HepG2 (cell line): ENCODE data around the gene DDX6. TPM values are rescaled to one million over a fixed set of nuclear protein-coding genes. Genes with fewer than 3 reads are reported as not detected.

Experiments used
- BRCA1 ChIP-seq: sonication (generic); formaldehyde crosslinking; IDR thresholded peaks from 2 replicates; pipeline ENCODE4 v1.4.0; 2020; ENCODE audit warnings: missing genetic modification reagents
- FOXO1 ChIP-seq: sonication (generic); formaldehyde crosslinking; IDR thresholded peaks from 2 replicates; pipeline ENCODE4 v1.4.0; 2020; ENCODE audit warnings: missing genetic modification reagents
- MED8 ChIP-seq: sonication (generic); formaldehyde crosslinking; IDR thresholded peaks from 2 replicates; pipeline ENCODE4 v1.8.1; 2023; ENCODE audit warnings: mild to moderate bottlenecking, missing genetic modification reagents; ENCODE audit not compliant: insufficient replicate concordance
- PHB2 ChIP-seq: fragments of 450-650 bp; IDR thresholded peaks from 2 replicates; pipeline ENCODE4 v1.6.1; 2018; ENCODE audit not compliant: partially characterized antibody
- XBP1 ChIP-seq: sonication (generic); formaldehyde crosslinking; IDR thresholded peaks from 2 replicates; pipeline ENCODE4 v1.5.0; 2020; ENCODE audit warnings: missing genetic modification reagents
- XRCC5 ChIP-seq: fragments of 200-400 bp; formaldehyde crosslinking; optimal IDR thresholded peaks from 2 replicates; pipeline ENCODE3; 2017; ENCODE audit warnings: mild to moderate bottlenecking, low read length
- ZBTB42 ChIP-seq: sonication (generic); formaldehyde crosslinking; IDR thresholded peaks from 2 replicates; pipeline ENCODE4 v1.5.0; 2020; ENCODE audit warnings: mild to moderate bottlenecking, missing genetic modification reagents
- ZFP90 ChIP-seq: sonication (generic); formaldehyde crosslinking; IDR thresholded peaks from 2 replicates; pipeline ENCODE4 v1.8.0; 2022; ENCODE audit warnings: missing genetic modification reagents, mild to moderate bottlenecking, inconsistent platforms, borderline replicate concordance
- ZKSCAN1 ChIP-seq: fragments of 150-350 bp; IDR thresholded peaks from 2 replicates; pipeline ENCODE4 v1.6.1; 2014; ENCODE audit warnings: low read length
- ZNF337 ChIP-seq: sonication (generic); formaldehyde crosslinking; IDR thresholded peaks from 2 replicates; pipeline ENCODE4 v1.5.1; 2020; ENCODE audit warnings: missing genetic modification reagents, low read depth, mild to moderate bottlenecking, borderline replicate concordance
- polyA plus RNA-seq, 8 experiments: library from polyadenylated mRNA; depleted of rRNA in 3 of 8; stranded (reverse) in 7 of 8; unstranded in 1 of 8; fragments of >200 nt; fragmentation: Illumina TruSeq in 4 of 8; extraction: Trizol in 4 of 8; gene quantifications; 2 replicates each; pipeline versions ENCODE4 v1.2.1 to v1.2.3, GENCODE V29; 2011 to 2016; ENCODE audit warnings: low read depth in 4 of 8, missing spikeins in 1 of 8, mixed read lengths in 1 of 8; ENCODE audit not compliant: insufficient read depth in 1 of 8
- total RNA-seq, 5 experiments: library from RNA; depleted of rRNA; stranded (reverse); fragments of >200 nt; fragmentation: Illumina TruSeq; extraction: Trizol; gene quantifications; 2 replicates each; pipeline ENCODE4 v1.2.3, GENCODE V29; 2016; ENCODE audit warnings: low read depth in 1 of 5
- TF ChIP-seq, protein P1 (sequence below): sonication (generic); formaldehyde crosslinking; IDR thresholded peaks from 2 replicates; pipeline ENCODE4 v1.4.0; 2020; ENCODE audit warnings: mild to moderate bottlenecking, low read depth, missing genetic modification reagents
- TF ChIP-seq, protein P2 (sequence below): sonication (generic); formaldehyde crosslinking; IDR thresholded peaks from 2 replicates; pipeline ENCODE4 v1.4.0; 2020; ENCODE audit warnings: mild to moderate bottlenecking, missing genetic modification reagents
- TF ChIP-seq, protein P3 (sequence below): sonication (generic); formaldehyde crosslinking; IDR thresholded peaks from 2 replicates; pipeline ENCODE4 v1.8.0; 2022; ENCODE audit warnings: mild to moderate bottlenecking, missing genetic modification reagents
- TF ChIP-seq, protein P4 (sequence below): sonication (generic); formaldehyde crosslinking; IDR thresholded peaks from 2 replicates; pipeline ENCODE4 v1.5.0; 2020; ENCODE audit warnings: missing genetic modification reagents, mild to moderate bottlenecking, borderline replicate concordance

The DDX6 gene
- total and polyA plus RNA-seq, 2 of the 13 experiments (the other 11 are each of a cell fraction or from before 2014, with no cell fraction given), result 20.9 to 59.2 TPM

- TF ChIP-seq ZNF337 (peak; percentile 88; the same call in 1 of the 2 replicates), XRCC5 (no peak), PHB2 (no peak), ZFP90 (CRISPR knock-in tag) (0 out of 2 replicates have a peak, but pooled peaks have one; percentile 69), BRCA1 (CRISPR knock-in tag) (no peak; the same call in 1 of the 2 replicates), ZKSCAN1 (no peak), MED8 (CRISPR knock-in tag) (peak; percentile 62), ZBTB42 (CRISPR knock-in tag) (peak; percentile 50; the same call in 1 of the 2 replicates), FOXO1 (CRISPR knock-in tag) (no peak), XBP1 (CRISPR knock-in tag) (no peak)
- TF ChIP-seq, protein P1, sequence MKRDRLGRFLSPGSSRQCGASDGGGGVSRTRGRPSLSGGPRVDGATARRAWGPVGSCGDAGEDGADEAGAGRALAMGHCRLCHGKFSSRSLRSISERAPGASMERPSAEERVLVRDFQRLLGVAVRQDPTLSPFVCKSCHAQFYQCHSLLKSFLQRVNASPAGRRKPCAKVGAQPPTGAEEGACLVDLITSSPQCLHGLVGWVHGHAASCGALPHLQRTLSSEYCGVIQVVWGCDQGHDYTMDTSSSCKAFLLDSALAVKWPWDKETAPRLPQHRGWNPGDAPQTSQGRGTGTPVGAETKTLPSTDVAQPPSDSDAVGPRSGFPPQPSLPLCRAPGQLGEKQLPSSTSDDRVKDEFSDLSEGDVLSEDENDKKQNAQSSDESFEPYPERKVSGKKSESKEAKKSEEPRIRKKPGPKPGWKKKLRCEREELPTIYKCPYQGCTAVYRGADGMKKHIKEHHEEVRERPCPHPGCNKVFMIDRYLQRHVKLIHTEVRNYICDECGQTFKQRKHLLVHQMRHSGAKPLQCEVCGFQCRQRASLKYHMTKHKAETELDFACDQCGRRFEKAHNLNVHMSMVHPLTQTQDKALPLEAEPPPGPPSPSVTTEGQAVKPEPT (CRISPR knock-in tag), result 0 out of 2 replicates have a peak, but pooled peaks have one; percentile 37
- TF ChIP-seq, protein P2, sequence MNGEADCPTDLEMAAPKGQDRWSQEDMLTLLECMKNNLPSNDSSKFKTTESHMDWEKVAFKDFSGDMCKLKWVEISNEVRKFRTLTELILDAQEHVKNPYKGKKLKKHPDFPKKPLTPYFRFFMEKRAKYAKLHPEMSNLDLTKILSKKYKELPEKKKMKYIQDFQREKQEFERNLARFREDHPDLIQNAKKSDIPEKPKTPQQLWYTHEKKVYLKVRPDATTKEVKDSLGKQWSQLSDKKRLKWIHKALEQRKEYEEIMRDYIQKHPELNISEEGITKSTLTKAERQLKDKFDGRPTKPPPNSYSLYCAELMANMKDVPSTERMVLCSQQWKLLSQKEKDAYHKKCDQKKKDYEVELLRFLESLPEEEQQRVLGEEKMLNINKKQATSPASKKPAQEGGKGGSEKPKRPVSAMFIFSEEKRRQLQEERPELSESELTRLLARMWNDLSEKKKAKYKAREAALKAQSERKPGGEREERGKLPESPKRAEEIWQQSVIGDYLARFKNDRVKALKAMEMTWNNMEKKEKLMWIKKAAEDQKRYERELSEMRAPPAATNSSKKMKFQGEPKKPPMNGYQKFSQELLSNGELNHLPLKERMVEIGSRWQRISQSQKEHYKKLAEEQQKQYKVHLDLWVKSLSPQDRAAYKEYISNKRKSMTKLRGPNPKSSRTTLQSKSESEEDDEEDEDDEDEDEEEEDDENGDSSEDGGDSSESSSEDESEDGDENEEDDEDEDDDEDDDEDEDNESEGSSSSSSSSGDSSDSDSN (CRISPR knock-in tag), result peak; percentile 92
- TF ChIP-seq, protein P3, sequence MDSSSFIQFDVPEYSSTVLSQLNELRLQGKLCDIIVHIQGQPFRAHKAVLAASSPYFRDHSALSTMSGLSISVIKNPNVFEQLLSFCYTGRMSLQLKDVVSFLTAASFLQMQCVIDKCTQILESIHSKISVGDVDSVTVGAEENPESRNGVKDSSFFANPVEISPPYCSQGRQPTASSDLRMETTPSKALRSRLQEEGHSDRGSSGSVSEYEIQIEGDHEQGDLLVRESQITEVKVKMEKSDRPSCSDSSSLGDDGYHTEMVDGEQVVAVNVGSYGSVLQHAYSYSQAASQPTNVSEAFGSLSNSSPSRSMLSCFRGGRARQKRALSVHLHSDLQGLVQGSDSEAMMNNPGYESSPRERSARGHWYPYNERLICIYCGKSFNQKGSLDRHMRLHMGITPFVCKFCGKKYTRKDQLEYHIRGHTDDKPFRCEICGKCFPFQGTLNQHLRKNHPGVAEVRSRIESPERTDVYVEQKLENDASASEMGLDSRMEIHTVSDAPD, result 0 out of 2 replicates have a peak, but pooled peaks have one; percentile 32
- TF ChIP-seq, protein P4, sequence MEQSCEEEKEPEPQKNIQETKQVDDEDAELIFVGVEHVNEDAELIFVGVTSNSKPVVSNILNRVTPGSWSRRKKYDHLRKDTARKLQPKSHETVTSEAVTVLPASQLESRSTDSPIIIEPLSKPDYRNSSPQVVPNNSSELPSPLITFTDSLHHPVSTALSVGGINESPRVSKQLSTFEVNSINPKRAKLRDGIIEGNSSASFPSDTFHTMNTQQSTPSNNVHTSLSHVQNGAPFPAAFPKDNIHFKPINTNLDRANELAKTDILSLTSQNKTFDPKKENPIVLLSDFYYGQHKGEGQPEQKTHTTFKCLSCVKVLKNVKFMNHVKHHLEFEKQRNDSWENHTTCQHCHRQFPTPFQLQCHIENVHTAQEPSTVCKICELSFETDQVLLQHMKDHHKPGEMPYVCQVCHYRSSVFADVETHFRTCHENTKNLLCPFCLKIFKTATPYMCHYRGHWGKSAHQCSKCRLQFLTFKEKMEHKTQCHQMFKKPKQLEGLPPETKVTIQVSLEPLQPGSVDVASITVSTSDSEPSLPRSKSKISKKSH (CRISPR knock-in tag), result no peak
Measured at GRCh38 chr11:118791111-118791960, at the start of gene DDX6 (continued).
